Measurements from ENCODE around the gene TMEM165.

Gene TMEM165

DNA sequence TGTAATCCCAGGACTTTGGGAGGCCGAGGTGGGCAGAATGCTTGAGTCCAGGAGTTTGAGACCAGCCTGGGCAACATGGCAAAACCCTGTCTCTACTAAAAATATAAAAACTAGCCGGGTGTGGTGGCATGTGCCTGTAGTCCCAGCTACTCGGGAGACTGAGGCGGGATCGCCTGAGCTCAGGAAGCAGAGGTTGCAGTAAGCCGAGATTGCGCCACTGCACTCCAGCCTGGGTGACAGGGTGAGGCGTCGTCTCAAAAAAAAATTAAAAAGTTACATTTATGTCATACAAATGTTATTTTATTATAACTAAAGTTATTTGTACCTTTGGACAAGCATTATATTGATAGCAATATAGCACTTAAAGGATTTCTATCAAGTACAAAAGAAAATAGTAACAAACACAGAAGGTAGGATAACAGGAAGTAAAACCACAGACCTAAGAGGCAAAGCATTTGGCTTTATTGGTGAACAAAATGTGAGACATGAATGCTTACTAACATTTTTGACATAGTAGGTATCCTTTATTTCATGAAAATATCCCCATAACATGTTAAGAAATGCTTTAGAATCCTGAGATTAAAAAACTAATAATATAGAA lies 51.5 kb downstream of the TMEM165 start:
- no peak for DNase-seq (ENCODE audit: low read depth in 3 of 3, low spot score in 1 of 3)

DNA sequence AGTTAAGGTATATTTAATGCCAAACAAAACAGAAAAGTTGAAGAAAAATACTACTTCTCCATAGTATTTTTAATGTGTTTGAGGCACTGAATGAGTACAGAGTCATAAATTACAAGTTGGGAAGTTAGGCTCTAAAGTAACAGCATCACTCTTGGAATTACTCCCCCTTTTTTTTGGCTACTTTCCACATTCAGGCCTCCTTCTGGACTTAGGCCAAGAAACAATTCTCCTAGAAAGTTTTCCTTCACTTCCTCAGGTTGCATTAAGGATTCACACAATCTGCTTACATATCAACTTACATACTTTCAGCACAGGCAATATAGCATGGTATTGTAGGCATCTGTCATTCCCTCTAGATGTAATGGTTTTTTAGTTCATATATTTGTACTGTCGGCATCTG lies 52.1 kb downstream of the TMEM165 start:
- no peak for DNase-seq (ENCODE audit: low read depth in 3 of 3, low spot score in 1 of 3)

GRCh38 chr4:55450566-55450965 lies 54.8 kb downstream of the TMEM165 start:
- DNase-seq (ENCODE audit: low read depth in 3 of 3, low spot score in 1 of 3), result no peak

- DNase-seq (ENCODE audit: low read depth in 3 of 3, low spot score in 1 of 3), result no peak
Measured at GRCh38 chr4:55458164-55458563, 62.4 kb downstream of the TMEM165 start.

GRCh38 chr4:55458611-55459010 lies 62.9 kb downstream of the TMEM165 start:
- no peak for DNase-seq (ENCODE audit: low read depth in 3 of 3, low spot score in 1 of 3)

- no peak for DNase-seq (ENCODE audit: low read depth in 3 of 3, low spot score in 1 of 3)
Measured at GRCh38 chr4:55466001-55466400, 70.2 kb downstream of the TMEM165 start.

DNA sequence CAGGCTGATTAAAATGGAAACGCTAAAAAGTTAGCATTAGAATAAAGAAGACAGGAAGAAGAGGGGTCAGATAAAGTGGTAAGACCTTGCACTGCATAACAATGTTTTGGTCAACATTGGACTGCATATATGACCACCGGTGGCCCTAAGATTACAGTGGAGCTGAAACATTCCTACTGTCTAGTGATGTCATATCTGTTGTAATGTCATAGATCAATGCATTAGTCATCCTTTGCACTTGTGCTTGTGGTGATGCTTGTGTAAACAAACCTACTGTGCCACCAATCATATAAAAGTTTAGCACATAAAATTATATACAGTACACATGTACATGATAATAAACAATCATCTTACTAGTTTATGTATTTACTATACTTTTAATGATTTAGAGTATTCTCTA lies 73.0 kb downstream of the TMEM165 start:
- DNase-seq (ENCODE audit: low read depth in 3 of 3, low spot score in 1 of 3), result no peak

- DNase-seq (ENCODE audit: low read depth in 3 of 3, low spot score in 1 of 3), result no peak
Measured at GRCh38 chr4:55469979-55470378, 74.2 kb downstream of the TMEM165 start.
